ENCODE results near the gene CEP152.

CEP152 gene

DNA sequence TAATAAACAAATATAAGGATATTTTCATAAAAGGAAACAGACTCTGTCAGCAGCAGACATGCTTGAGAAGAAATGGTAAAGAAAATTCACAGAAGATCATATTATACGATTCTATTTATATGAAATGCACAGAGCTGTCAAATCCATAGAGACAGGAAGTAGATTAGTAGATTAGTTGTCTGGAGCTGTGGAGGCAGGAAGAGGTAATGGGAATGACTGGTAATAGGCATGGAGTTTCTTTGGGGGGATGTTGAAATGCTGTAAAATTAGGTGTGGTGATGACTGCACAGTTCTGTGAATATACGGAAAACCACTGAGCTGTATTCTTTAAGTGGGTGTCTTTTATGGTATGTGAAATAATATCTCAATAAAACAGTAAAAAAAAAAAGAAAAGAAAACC, 35.3 kb downstream of the CEP152 start:
- no peak for DNase-seq (ENCODE audit: low spot score)

DNA sequence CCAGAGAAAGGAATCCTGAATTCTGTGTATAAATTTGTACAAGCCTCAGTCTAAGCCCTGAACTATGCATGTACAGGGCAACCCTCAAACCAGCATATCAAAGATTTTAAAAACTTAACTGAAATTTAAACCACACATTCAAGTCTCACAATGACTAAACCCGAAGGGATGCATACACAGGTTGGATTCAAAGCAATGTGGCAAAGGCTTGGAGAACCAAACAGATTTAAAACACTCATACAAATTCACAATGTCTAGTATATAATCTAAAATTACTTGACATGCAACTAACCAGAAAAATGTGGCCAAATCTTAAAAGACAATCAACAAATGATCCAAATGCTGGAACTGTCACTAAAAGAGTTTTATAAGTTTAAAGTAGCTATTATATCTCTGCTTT, 36.4 kb downstream of the CEP152 start:
- DNase-seq (ENCODE audit: low spot score) = no peak

DNA sequence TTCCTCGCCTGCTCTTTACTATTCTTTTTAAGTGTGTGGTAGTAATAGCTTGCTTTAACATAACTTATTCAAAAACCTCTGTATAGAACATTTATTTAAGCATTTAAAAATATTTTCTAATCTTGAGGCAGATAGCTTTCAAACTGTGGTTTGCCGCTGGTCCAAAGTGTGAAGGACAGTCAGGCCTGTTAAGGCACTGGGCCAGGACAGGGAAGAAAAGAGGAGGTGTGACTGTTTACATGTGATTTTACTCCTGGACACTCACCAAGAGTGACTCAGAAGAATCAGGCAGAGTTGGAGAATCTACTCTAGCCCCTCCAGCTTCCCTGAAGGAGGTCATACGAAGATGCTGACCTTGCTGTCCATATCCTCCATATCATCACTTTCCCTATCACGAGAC, 44.7 kb downstream of the CEP152 start:
- DNase-seq (ENCODE audit: low spot score) = no peak

DNA sequence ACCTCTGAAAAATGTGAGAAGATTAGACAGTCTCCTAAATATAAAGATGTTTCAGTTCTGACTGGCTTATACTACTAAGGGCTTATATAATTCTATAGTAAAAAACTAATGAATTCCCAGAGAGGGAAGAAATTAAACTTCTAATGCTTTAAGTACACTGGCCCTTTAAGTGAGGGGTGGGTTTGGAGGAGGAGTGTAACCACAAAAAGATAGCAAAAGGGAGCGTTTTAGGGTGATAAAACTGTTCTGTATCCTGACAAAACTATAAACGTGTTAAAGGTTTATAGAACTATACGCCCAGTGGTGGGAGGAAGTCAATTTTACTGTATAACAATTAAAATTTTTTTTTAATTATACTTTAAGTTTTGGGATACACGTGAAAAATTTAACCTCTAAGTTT, 45.8 kb downstream of the CEP152 start:
- DNase-seq (ENCODE audit: low spot score) = no peak

DNA sequence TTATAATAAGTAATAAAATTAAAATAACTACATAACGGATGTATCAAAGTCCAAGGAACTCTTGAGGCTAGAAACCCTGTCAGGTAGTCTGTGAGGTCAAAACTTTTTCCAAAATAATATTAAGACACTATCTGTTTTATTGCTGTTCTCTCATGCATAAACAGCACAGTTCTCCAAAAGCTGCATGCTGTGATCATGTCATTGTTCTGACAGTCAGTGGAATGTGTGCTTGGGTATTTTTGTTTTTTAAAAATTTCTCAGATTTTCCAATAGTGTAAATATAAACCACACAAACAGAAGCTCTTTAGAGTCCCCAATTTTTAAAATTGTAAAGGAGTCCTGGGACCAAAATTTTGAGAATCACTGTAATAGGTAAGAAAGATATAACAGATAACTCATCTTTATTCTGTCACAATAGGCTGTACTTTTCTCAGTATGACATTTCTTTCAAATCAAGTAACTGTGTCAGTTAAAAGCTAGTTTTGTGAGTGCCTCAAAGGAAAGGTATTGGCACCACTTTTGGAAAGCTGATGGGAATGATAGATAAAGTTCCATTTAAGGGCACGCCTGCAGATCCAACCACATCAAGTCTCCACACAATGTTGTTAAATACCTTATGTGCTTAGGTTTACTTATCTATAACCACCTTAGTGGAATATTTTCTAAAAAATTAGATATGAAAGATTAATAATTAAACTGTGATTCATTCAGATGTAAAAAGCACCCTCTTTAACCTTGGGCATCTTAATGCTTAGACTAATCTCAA, 49.3 kb downstream of the CEP152 start:
- DNase-seq (ENCODE audit: low spot score) = no peak

DNA sequence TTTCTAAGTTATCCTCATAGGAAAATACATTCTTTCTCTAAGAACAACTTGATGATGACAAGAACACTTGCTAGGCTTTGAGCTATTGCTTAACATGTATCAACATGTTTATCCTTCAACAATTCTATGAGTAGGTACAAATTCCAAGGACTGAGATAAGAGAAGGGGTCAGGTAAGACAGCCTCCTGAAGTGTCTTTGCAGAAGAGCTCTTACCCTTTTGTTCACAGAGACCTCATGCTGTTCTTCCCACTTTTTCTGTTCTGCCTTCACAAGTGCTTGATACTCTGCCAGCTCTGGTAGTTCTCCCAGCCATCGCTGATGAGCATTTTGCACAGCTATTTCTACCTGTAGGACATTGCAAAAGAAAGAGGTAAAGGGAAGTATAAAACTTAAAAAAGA, 50.9 kb downstream of the CEP152 start:
- DNase-seq (ENCODE audit: low spot score) = no peak

DNA sequence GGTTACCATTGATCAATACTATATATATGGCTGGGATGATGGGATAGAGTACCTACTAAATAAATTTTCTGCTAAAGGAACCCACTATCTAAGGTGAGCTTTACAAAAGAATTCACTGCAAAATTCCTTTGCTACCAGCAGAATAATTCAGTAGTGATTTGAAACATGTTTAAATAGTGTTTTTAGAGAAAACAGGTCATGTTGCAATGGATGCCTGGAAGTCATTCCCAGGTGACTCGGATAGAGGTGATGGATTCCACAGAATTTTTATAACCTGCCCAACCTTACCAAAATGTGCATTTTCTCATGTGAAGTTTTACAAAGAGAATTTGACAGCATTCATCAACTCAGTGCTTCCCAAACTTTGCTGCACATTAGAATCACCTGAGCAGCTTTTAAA, 53.2 kb downstream of the CEP152 start:
- DNase-seq (ENCODE audit: low spot score) = no peak

DNA sequence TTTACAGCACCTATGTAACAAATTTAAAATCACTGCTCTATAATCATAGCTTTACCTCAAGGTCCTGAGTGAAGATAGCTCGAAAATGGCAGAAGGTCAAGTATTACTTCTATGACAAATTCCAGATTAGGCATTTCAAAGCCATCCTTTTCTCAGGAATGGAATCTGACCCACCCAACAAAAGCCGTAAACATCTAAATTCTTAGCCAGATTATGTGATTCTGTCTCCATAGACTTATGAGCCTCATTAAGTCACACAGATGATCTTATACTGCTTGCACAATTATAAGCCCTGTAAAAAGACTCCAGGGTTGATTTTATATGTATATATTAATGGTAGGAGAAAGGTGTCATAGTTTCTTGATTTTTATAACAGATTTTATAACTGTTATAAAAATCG, 56.9 kb downstream of the CEP152 start:
- DNase-seq (ENCODE audit: low spot score) = no peak

DNA sequence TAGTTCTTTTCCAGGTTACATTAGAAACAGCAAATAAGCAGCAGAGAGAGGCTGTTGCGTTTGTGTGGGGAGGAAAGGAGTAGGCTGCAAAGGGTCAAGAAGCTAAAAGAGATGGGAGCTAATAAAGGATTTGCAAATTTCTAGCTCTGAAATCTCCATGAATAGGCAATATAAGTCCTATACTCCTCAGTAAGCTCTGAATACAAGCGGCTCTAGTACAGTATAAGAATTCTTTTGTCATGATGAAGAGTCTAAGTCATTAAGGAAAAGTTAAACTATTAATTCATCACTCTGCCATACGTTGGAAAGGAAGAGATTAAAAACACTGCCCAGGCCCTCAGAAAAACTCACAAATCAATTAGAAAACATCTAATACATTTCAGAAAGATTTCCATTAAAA, 59.3 kb downstream of the CEP152 start:
- DNase-seq (ENCODE audit: low spot score) = no peak

DNA sequence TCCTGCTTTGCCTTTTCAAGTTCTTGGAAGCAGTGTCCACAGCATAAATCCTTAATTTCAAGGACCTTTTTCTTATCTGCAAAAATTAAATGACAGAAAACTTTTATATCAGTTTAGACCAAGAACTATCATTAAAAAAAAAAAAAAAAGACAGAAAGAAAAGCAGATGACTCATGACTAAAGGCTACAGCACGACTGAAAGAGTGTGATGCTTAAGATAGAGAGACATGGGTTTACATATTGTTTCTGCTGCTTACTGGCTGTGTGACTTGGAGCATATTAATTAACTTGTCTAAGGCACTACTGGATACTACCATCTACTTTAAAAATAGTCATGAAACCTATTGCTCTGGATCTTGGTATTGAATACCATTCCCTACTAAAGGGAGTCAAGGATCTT, 62.3 kb downstream of the CEP152 start:
- no peak for DNase-seq (ENCODE audit: low spot score)

DNA sequence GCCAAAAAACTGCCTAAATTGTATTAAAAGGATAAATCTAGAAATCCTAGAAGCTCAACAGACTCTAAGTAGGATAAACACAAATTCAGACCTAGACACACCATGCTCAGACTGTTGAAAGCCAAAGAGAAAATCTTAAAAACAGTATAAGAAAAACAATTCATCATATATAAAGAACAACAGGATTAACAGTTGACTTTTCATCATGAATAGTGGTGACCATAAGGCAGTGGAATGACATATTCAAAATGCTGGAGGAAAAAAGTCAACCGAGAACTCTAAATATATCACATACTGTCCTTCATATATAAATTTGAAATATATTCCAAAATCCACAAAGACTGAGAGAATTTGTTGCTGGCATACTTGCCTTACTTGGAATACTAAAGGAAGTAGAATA, 77.3 kb downstream of the CEP152 start:
- no peak for DNase-seq (ENCODE audit: low spot score)

DNA sequence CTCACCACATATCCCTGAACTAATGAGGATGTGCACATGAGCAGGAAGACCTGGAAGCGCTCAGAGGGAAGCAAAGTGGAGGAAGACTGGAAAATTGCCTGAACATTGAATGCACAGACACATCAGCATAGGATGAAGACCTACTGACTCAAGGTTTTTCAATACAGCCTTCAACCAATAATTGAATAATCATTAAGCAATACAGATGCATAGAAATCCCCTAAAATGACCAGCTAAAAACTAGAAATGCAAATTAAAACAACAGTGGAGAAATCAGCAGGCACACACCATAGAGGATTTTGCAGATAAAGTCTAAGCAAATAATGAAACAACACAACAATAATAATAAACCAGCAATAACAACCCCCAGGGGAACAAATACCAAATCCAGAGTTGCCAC, 80.4 kb downstream of the CEP152 start:
- no peak for DNase-seq (ENCODE audit: low spot score)

DNA sequence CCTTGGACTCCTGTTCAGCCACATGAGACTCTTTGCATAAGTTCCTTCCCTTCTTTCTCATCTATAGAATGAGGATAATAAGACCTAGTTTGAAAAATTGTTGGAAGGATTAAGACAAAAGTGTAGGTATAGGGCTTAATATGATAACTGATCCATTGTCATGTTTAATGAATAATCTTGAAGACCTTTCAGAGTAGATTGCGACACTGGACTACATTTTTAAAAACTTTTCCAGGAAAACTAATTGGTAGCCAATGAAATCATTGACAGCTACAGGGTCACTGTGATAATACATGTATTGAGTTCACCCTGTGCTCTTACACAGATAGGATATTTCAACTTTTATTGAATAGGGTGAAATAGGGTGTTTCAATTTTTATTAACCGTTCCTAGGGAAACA, 86.9 kb downstream of the CEP152 start:
- DNase-seq (ENCODE audit: low spot score) = no peak

DNA sequence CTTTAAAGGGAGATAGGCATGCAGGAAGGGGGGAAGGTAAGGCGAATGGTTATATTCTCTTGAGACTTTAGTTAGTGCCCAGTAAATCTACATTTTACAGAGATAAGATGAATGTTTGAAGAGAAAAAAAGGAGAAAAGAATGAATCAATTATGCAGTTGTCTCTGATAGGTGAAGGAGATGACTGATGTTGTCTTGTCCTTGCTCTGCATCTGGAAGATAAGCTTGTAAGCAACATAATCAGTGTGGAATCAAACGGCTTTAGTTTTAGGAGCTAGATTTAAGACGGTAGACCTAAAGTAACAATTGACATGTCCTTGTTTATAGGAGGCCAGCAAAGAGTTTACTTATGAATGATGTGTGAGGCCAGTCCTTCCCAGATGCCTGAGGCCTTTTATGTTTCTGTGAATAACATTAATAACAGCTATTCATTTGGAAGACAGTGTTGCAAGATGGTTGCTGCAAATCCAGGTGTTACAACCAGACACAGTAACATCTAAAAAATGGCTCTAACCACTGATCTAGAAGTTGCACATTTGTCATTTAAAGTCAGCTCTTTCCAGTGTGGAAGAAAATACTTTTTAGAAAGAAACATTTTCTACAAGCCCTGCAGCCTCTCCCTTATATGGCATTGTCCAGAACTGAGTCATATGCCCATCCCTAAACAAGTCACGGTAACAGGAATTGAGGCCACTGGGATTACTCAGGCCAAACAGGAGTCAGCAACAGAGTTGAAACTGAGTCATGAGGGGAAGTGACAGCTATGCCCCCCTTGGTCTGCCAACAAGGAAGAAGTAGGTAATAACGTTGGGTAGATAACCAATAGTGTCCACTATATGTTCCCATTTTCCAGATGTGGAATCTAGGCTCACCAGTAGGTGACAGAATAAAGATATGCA, 87.9 kb downstream of the CEP152 start:
- DNase-seq (ENCODE audit: low spot score) = no peak

DNA sequence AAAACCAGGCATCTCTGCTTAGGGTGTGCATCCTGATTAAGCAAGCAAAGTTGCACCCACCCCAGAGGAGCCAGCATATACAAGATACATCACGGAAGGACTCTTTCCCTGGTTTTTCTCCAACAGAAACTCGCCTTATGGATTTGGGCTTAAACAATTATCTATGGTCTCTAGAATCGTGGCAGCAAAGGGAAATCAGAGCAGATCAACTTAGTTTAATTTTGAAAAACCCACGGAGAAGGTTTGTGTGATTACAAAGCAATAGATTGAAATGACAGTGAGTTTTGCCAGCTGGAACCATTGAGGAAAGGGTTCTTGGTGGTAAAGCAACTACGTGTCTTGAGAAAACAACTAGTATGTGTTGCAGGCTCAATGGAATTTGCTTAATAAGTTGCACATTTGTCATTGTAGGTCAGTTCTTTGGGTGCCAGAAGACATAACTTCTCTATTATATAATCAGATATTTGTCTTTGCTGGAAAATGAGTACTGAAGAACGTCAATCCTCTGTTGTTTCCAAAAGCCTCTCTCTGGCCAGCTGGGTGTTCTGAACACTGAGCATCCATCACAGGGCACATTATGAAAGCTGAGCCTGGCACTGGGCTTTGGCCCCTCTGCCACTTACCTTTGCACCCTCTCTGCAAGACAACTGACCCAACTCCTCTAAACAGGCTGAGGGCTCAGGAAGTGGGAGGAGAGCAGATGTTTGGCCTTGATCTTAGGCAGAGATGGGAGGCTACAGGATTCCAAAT, 89.6 kb downstream of the CEP152 start:
- no peak for DNase-seq (ENCODE audit: low spot score)

DNA sequence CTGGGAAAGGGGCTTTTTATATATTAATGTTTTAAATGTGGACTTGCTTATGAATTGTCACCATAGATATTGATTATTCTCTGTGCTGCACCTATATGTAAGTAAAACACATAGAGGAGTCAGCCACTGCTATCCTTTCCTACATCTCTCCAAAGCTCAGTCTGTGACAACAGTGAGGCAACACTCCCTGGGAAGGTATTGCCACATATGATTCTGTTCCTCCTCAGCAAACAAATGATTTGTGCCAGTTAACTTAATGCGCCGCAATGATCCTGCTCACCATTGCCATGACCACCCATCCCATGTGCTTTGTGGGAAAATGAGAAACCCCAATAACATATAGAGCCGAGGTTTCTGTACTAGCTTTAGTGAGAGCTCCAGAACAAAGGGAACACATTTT, 90.2 kb downstream of the CEP152 start:
- DNase-seq (ENCODE audit: low spot score) = no peak

DNA sequence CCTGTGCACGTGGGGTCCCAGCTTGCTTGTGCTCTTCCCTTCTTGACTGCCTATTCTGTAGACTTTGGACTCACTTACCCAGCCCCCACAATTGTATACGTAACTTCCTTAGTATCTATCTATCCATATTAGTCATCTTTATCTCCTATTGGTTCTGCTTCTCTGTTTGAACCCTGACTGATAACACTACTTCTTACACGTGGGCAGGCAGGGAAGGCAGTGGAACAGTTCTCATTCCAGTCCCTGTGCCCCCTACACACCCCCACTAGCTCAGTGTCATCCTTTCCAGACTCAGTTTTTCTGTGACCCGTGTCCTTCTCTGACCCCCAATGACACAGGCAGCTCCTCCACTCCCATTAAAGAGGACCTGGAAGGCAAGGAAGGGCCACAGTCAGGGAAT, 91.2 kb downstream of the CEP152 start:
- no peak for DNase-seq (ENCODE audit: low spot score)

DNA sequence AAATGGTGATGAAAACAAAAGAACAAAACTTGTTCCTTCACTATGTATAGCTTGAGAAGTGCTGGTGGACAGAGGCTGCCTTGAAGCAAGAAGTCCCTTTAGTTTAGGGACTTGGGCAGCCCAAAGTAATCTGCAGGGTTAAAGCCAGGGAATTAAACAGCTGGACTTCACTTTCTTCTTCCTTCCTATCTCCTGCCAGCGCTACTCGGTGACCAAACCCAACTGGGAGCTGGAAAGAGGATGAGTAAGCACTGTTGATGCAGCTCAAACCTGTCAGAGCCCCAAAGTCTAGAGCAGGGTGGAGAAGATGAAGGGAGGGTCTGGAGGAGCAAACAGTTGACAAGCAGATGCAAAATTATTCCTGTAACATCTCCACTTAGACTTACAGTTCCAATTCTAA, 92.2 kb downstream of the CEP152 start:
- DNase-seq (ENCODE audit: low spot score) = peak; percentile 10

DNA sequence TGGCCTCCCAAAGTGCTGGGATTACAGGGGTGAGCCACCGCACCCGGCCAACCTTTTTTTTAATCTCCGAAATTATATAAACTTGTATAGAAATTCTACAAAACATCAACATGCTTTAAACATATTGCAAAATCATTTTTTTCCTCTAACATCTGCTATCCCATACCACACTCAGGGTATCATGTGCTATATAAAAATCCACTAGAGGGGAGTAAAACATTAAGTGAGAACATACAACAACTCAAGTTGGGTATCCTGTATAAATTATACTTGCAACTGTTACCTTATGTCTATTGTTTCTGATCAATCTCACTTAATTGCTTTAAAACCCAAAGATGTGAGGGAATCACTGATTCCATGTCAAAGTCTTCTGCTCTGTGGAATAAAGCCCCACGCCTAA, 93.4 kb downstream of the CEP152 start:
- DNase-seq (ENCODE audit: low spot score) = no peak

DNA sequence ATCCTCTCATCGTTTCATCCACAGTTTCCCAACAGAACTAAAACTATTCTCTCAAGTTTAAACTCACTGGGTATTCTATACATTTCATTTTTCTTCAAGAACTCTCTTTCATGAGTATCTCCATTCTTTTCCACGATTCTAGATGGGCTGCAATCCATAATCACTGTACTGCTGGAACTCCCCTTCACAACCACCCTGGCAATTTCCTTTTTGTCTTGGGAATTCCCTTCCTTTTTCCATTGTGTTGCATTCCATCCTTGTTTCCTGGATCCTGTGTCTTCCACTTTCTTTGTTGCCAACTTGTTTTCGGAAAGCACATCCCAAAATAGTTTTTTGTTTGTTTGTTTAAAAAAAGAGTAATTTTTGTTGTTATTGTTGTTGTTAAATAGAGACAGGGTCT, 98.3 kb downstream of the CEP152 start:
- DNase-seq (ENCODE audit: low spot score) = no peak

DNA sequence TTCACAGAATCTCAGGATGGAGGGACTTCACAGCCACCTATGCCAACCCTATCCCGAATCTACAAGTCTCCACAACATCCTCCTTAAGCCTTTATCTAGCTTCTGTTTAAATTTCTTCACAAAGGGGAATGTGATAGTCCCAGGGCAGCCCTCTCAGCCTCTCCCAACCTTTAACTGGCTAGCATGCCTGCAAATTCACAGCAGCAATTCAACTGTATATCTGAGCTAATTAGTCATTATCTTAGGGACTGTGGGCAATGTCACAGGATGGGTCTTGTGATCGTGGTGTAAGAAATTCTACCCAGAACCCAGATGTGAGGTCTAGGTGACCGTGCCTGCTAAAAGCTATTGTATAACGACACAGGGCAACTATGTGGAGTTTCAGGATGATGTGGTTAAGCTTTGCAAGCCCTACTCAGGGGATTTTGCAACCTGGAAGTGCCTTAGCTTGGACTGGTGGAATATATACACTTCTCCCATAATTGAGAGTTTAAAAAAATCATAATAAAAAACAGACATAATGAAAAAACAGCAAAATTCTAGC, 99.8 kb downstream of the CEP152 start:
- DNase-seq (ENCODE audit: low spot score) = no peak

DNA sequence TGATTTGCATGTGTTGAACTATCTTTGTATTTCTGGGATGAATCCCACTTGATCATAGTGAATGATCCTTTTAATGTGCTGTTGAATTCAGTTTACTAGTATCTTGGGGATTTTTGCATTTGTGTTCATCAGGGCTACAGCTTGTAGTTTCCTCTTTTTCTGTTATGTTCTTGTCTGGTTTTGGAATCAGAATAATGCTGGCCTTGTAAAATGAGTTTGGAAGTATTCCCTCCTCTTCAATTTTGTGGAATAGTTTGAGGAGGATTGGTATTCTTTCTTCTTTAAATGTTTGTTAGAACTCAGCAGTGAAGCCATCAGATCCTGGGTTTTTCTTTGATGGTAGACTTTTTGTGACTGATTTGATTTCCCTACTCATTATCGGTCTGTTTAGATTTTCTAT, 102.2 kb downstream of the CEP152 start:
- no peak for DNase-seq (ENCODE audit: low spot score)

DNA sequence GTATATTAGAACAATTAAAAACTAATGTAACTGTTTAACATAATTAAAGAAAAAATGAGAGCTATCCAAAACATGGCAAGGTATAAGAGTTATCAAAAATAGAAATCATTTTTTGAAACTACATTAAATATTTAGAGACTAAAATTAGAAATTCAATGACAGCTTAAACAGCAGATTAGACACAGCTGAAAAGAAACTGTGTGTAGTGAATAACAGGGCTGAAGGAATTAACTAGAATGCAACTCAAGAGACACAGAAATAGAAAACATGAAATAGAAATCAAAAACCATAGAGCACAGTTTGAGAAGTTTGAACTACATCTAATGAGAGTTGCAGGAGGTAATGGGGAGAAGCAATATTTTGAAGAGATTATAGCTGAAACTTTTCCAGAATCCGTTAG, 105.5 kb downstream of the CEP152 start:
- DNase-seq (ENCODE audit: low spot score) = no peak
